Gastrocnemius medialis (tissue), 4 donors: ENCODE results near the gene B3GLCT.

Experiments
- POLR2A ChIP-seq, 2 donors: fragments of 450-650 bp; IDR thresholded peaks; one replicate each; pipeline ENCODE4 v1.6.1; 2017; ENCODE audit warnings: antibody characterized with exemption in 2 of 2, mild to moderate bottlenecking in 2 of 2, moderate library complexity in 2 of 2
- TF ChIP-seq, protein P1 (sequence below), 5 experiments: fragments of 450-650 bp in 3 of 5; fragments of 200-600 bp in 2 of 5; sonication (generic) in 2 of 5; IDR thresholded peaks in 4 of 5; conservative IDR thresholded peaks in 1 of 5; 1 replicate in 4 of 5; 2 replicates in 1 of 5; pipeline ENCODE4 v1.5.1; 2016 to 2019; ENCODE audit warnings: antibody characterized with exemption in 5 of 5, mild to moderate bottlenecking in 3 of 5, moderate library complexity in 3 of 5

DNA sequence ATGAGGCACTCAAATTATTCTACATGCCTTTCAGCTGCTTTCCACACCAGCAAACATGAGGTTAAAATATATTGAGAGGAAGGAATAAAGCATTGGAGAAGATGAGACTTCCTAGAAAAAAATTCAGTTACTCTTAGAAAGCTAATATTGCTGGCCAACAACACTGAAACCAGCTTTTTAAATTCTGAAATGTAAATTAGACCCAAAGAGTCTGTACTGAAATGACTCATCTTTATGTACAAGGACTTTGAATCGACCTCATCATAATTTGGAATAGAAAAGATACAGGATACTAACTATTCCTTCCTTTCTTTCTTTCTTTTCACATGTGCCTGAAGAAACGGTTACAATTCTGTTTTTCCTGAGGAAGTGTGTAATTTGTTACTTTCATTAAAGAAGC is 31.6 kb upstream of the B3GLCT start:
- TF ChIP-seq, protein P1, sequence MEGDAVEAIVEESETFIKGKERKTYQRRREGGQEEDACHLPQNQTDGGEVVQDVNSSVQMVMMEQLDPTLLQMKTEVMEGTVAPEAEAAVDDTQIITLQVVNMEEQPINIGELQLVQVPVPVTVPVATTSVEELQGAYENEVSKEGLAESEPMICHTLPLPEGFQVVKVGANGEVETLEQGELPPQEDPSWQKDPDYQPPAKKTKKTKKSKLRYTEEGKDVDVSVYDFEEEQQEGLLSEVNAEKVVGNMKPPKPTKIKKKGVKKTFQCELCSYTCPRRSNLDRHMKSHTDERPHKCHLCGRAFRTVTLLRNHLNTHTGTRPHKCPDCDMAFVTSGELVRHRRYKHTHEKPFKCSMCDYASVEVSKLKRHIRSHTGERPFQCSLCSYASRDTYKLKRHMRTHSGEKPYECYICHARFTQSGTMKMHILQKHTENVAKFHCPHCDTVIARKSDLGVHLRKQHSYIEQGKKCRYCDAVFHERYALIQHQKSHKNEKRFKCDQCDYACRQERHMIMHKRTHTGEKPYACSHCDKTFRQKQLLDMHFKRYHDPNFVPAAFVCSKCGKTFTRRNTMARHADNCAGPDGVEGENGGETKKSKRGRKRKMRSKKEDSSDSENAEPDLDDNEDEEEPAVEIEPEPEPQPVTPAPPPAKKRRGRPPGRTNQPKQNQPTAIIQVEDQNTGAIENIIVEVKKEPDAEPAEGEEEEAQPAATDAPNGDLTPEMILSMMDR (IDR thresholded peaks at IDR 0.05 in 4 of 5, conservative IDR thresholded peaks at IDR 0.05 in 1 of 5), result no peak
- TF ChIP-seq POLR2A (IDR thresholded peaks at IDR 0.05), result no peak
